Upper lobe of right lung (tissue), 1 donor: ENCODE measurements around the gene SGSH. TPM values are rescaled to one million over a fixed set of nuclear protein-coding genes. Genes with fewer than 3 reads are reported as not detected.

Source experiments
- ATAC-seq: fragments of 200-7000 bp; cut with Tn5 transposase; one replicate; pipeline ENCODE4 v1.9.1; 2020; ENCODE audit warnings: mild to moderate bottlenecking, moderate library complexity
- DNase-seq: peaks from one replicate; pipeline ENCODE4 v3.0.0-alpha.2; 2020
- H3K27ac ChIP-seq: fragments of 200-600 bp; one replicate; pipeline ENCODE4 v1.8.0; 2022
- H3K27me3 ChIP-seq: fragments of 200-600 bp; one replicate; pipeline ENCODE4 v1.8.0; 2022; ENCODE audit warnings: mild to moderate bottlenecking
- H3K36me3 ChIP-seq: fragments of 200-600 bp; one replicate; pipeline ENCODE4 v1.8.0; 2022
- H3K4me1 ChIP-seq: fragments of 200-600 bp; one replicate; pipeline ENCODE4 v1.8.0; 2022
- H3K4me3 ChIP-seq: fragments of 200-600 bp; one replicate; pipeline ENCODE4 v1.8.0; 2022; ENCODE audit warnings: mild to moderate bottlenecking
- H3K9me3 ChIP-seq: fragments of 200-600 bp; one replicate; pipeline ENCODE4 v1.8.0; 2022
- intact Hi-C: fragments of 100-400 bp; cut with DNase I; formaldehyde crosslinking; loops from one replicate; pipeline ENCODE4 v1.11.0; 2022
- total RNA-seq: library from RNA; stranded (reverse); fragmentation: NEBNext Ultra II Directional; extraction: Animal tissue kit (Norgen Biotek cat#: 25700); gene quantifications from one replicate; pipeline ENCODE4 v1.2.1, GENCODE V29; 2021
- TF ChIP-seq, protein P1 (sequence below): fragments of 200-600 bp; IDR thresholded peaks from one replicate; pipeline ENCODE4 v1.8.0; 2022; ENCODE audit warnings: antibody characterized with exemption
- donor health status: DM: no; HTN: yes; CAD: no; lungs with severe emphysema.

The SGSH gene
- total RNA-seq, 1 donor from 2014 or later, result 59.8 TPM

DNA sequence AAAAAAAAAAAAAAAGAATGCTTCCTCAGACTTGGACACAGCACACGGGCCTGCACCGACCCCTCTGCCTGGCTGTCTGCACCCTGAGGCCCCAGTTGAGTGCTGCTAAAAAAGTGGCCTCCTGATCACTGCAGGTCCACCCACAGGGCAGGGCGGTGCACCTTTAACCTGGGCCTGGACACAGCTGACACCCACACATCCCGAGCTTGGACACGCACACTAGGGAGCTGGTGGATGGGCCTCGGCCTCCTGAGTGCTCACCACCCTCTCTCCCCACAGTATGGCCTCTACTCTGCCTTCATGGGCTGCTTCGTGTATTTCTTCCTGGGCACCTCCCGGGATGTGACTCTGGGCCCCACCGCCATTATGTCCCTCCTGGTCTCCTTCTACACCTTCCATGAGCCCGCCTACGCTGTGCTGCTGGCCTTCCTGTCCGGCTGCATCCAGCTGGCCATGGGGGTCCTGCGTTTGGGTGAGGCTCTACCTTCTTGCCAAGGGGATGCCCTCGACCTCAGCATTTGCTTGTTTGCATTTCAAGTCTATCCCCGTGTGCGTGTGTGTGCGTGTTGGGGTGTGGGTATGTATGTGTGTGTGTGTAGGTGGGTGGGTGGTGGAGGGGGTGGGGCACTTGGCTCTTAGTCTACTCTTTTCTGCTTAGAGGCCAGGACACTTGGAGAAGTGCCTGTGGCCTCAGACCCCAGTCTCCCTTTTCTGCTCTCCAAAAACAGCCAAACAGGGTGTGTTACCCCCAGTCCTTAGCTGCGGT, 2.4 kb upstream of the SGSH start:
- ATAC-seq (no peak), DNase-seq (no peak)
- H3K4me3 ChIP-seq, result no peak overlapping the region
- H3K27ac ChIP-seq, result no peak overlapping the region
- intact Hi-C loops, result no loop called here
- TF ChIP-seq, protein P1, sequence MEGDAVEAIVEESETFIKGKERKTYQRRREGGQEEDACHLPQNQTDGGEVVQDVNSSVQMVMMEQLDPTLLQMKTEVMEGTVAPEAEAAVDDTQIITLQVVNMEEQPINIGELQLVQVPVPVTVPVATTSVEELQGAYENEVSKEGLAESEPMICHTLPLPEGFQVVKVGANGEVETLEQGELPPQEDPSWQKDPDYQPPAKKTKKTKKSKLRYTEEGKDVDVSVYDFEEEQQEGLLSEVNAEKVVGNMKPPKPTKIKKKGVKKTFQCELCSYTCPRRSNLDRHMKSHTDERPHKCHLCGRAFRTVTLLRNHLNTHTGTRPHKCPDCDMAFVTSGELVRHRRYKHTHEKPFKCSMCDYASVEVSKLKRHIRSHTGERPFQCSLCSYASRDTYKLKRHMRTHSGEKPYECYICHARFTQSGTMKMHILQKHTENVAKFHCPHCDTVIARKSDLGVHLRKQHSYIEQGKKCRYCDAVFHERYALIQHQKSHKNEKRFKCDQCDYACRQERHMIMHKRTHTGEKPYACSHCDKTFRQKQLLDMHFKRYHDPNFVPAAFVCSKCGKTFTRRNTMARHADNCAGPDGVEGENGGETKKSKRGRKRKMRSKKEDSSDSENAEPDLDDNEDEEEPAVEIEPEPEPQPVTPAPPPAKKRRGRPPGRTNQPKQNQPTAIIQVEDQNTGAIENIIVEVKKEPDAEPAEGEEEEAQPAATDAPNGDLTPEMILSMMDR, result no peak
- no peaks in the 10 kb centered on the region for H3K9me3 ChIP-seq
- no peaks in the 10 kb centered on the region for H3K27me3 ChIP-seq
- peaks cover 14% of the 10 kb centered on the region for H3K4me1 ChIP-seq
- peaks cover under 1% of the 10 kb centered on the region for H3K36me3 ChIP-seq

- intact Hi-C loops, result no loop called here
- H3K4me1 ChIP-seq, result peaks cover 14% of the 10 kb centered on the region
- no peaks in the 10 kb centered on the region for H3K9me3 ChIP-seq
- H3K36me3 ChIP-seq, result no peaks in the 10 kb centered on the region
- peak overlapping the region; percentile 62 for H3K4me3 ChIP-seq
- DNase-seq (no peak), ATAC-seq (no peak)
- TF ChIP-seq, protein P1, result no peak
- H3K27ac ChIP-seq, result peak overlapping the region; percentile 83
- no peaks in the 10 kb centered on the region for H3K27me3 ChIP-seq
Measured at GRCh38 chr17:80221351-80222105, 1.4 kb upstream of the SGSH start.

GRCh38 chr17:80220736-80221215, 643 bp upstream of the SGSH start:
- peaks cover 3% of the 10 kb centered on the region for H3K36me3 ChIP-seq
- TF ChIP-seq, protein P1, result no peak
- no peaks in the 10 kb centered on the region for H3K9me3 ChIP-seq
- peak overlapping the region; percentile 83 for H3K27ac ChIP-seq
- H3K27me3 ChIP-seq, result no peaks in the 10 kb centered on the region
- H3K4me1 ChIP-seq, result peaks cover 14% of the 10 kb centered on the region
- H3K4me3 ChIP-seq, result peak overlapping the region; percentile 62
- ATAC-seq, result peak; percentile 11
- DNase-seq, result no peak
- intact Hi-C loops, result no loop called here

DNA sequence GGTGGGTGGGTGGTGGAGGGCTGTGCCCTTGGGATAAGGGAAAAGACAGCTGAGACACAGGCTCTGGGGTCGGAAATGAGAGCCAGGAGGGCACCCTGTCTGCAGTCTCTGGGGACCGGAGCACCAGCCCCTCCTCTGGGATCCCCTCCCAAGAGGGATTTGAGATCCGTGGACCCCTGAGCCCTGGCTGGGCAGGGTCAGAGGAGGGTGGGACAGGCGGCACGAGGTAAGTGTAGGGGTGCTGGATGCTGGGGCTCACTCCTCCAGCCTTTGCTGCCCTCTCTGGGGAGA, 425 bp downstream of the SGSH start:
- H3K9me3 ChIP-seq, result no peaks in the 10 kb centered on the region
- ATAC-seq, result no peak
- peak overlapping the region; percentile 83 for H3K27ac ChIP-seq
- no peaks in the 10 kb centered on the region for H3K27me3 ChIP-seq
- H3K4me3 ChIP-seq, result peak overlapping the region; percentile 62
- no peak for DNase-seq
- intact Hi-C loops, result no loop called here
- H3K4me1 ChIP-seq, result peaks cover 14% of the 10 kb centered on the region
- TF ChIP-seq, protein P1, result no peak
- H3K36me3 ChIP-seq, result peaks cover 13% of the 10 kb centered on the region

GRCh38 chr17:80219013-80219762, 945 bp downstream of the SGSH start:
- ATAC-seq (peak; percentile 78), DNase-seq (peak; percentile 89)
- Histone ChIP-seq H3K4me3 (peak overlapping the region; percentile 62), H3K4me1 (peaks cover 14% of the 10 kb centered on the region), H3K9me3 (no peaks in the 10 kb centered on the region), H3K36me3 (peaks cover 18% of the 10 kb centered on the region), H3K27ac (peak overlapping the region; percentile 83), H3K27me3 (no peaks in the 10 kb centered on the region)
- TF ChIP-seq, protein P1, result no peak
- intact Hi-C loops, result no loop called here
